ENCODE data around the gene B3GNT2.

Gene B3GNT2

DNA sequence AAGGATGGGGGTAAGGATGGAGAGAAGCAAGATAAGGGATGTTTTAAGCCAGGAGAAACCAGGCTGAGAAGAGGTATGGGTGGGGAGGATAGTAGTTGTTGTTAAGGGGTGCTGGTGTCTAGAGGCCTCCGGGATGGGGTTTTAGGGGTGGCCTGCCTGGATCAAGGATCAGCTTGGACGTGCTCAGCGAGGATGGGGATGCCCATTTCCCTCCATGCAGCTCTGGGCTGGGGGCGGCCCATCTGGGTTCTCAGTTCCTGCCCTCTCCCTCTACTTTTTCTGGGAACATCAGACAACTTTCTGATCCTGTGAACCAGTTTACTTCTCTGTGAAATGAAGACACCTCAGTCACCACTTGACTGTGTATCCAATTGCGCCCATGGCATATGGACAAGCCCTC lies 10.1 kb downstream of the B3GNT2 start:
- no peak overlapping the region for H3K4me3 ChIP-seq (ENCODE audit: low read depth, low read length)
- TF ChIP-seq, protein P1, sequence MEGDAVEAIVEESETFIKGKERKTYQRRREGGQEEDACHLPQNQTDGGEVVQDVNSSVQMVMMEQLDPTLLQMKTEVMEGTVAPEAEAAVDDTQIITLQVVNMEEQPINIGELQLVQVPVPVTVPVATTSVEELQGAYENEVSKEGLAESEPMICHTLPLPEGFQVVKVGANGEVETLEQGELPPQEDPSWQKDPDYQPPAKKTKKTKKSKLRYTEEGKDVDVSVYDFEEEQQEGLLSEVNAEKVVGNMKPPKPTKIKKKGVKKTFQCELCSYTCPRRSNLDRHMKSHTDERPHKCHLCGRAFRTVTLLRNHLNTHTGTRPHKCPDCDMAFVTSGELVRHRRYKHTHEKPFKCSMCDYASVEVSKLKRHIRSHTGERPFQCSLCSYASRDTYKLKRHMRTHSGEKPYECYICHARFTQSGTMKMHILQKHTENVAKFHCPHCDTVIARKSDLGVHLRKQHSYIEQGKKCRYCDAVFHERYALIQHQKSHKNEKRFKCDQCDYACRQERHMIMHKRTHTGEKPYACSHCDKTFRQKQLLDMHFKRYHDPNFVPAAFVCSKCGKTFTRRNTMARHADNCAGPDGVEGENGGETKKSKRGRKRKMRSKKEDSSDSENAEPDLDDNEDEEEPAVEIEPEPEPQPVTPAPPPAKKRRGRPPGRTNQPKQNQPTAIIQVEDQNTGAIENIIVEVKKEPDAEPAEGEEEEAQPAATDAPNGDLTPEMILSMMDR (IDR thresholded peaks at IDR 0.05; ENCODE audit: borderline replicate concordance, insufficient read depth, low read depth, low read length), result no peak

DNA sequence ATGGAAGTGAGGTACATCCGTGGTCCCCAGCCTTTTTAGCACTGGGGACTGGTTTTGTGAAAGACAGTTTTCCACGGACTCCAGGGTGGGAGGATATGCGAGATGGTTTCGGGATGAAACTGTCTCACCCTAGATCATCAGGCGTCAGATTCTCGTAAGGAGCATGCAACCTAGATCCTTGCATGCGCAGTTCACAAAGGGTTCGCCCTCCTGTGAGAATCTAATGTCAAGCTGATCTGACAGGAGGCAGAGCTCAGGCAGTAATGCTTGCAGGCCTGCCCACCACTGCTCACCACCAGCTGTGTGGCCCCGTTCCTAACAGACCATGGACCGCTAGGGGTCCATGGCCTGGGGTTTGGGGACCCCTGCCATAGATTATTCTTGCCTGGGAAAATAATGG lies 11.6 kb downstream of the B3GNT2 start:
- TF ChIP-seq, protein P1 (IDR thresholded peaks at IDR 0.05; ENCODE audit: borderline replicate concordance, insufficient read depth, low read depth, low read length), result no peak
- H3K4me3 ChIP-seq (ENCODE audit: low read depth, low read length), result no peak overlapping the region

DNA sequence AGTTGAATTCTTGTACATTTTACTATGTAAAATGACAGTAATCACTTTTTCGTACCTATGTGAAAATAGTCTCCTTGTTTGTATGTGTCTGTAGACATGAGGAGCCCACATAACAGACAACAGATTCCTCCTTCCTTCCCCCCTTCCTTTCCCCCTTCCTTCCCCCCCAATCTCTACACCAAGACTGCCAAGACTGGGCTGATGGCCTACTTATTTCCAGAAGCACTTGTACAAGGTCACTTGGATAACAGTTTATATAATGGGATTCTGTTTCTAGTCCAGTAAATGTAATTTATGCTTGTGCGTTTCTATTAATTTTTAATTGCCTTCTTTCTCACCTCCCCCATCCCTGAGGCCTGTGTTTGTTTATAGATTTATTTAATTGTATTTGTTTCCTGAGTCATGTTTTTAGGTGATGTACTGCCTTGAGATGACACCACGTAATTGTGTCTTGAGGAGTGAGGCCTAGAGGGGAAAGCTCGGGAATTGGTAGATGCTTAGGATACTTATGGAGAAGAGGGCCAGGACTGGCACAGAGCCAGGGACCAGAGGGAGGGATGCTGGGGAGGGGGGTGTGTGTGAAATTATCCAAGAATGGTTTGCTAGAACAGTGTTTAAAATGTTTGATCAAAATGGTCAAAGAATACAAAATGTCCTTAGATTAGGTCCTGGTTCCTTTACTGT lies 12.3 kb downstream of the B3GNT2 start:
- TF ChIP-seq, protein P1 (IDR thresholded peaks at IDR 0.05; ENCODE audit: borderline replicate concordance, insufficient read depth, low read depth, low read length), result no peak

DNA sequence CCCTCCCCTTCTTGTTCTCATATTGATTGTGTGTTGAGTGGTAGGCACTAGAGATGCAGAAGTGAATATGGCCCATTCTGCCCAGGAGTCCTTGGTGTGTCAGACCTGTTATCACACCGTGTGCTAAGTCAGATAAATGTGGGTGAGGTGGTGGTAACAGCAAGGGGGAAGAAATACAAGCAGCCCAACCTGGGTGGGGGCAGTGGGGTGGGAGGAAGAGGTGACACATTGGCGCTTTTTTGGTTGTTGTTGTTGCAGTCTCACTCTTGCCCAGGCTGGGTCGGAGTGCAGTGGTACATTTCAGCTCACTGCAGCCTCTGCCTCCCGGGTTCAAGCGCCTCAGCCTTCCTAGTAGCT lies 12.8 kb downstream of the B3GNT2 start:
- TF ChIP-seq, protein P1 (IDR thresholded peaks at IDR 0.05; ENCODE audit: borderline replicate concordance, insufficient read depth, low read depth, low read length), result no peak

More for the DNA sequence above, 12.3 kb downstream of the B3GNT2 start:
- no peak overlapping the region for H3K4me3 ChIP-seq (ENCODE audit: low read depth, low read length)

DNA sequence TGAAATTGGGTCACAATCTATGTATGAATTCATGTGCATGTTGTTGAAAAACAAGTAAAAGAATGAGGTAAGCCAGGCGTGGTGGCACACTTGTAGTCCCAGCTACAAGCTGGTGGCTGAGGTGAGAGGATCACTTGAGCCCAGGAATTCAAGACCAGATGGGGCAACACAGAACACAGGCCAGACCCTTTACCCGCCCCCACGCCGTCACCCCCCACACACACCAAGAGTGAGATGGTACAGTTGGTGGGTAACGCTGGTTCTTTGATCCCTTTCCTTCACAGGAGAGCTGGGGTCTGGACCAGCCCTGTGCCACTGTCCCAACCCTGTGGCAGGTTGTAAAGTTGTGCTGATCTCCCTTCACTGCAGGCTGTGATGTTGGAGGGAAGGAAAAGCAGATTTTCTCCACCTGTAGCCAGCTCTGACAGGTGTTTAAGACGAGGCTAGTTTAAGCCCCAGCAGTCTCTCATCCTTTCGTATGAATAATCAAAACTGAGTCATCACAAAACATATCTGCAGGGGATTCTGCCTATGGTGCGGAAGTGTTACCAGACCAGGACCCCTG lies 13.6 kb downstream of the B3GNT2 start:
- H3K4me3 ChIP-seq (ENCODE audit: low read depth, low read length), result no peak overlapping the region
- TF ChIP-seq, protein P1 (IDR thresholded peaks at IDR 0.05; ENCODE audit: borderline replicate concordance, insufficient read depth, low read depth, low read length), result no peak

More for the DNA sequence above, 12.8 kb downstream of the B3GNT2 start:
- no peak overlapping the region for H3K4me3 ChIP-seq (ENCODE audit: low read depth, low read length)

DNA sequence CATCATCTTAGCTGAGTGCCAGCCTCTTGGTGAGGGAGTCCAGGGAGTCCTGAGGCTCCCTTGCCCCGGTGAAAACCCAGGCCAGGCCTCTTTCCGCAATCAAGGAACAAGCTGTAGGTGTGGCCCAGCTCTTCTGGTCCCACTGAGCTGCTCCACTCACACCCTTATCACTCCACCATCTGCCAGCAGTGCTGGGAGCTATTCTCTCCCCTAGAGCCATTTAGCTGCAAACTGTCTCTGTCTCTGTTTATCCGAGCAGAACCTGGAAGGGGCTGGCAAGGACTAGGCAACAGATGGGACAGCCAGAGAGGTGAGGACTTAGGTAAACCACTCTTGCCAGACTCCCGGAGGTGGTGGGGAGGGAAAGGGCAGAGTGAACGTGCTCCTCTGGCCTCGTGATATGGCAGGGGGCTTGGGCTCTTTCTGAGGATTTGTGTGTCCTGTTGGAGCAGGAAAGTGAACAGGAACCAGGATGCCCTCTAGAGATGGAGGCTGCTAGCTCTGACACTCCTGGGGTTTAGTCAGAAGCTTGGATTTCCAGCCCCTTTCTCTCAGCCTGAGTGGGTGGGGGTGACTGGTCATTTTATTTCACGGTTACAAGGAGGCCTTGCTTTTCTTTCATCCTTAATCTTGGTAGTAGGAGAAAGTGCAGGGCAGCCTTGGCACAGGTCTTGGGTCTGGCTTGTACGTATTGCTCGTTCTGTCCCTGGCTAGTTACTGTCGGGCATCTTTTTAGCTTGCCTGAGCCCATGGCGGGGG lies 19.6 kb downstream of the B3GNT2 start:
- TF ChIP-seq, protein P1 (IDR thresholded peaks at IDR 0.05; ENCODE audit: borderline replicate concordance, insufficient read depth, low read depth, low read length), result no peak
- no peak overlapping the region for H3K4me3 ChIP-seq (ENCODE audit: low read depth, low read length)
